GM19467 (cell line): ENCODE results near the gene TPCN2.

Source experiments
- ATAC-seq: cut with Tn5 transposase; IDR thresholded peaks from one replicate; pipeline ENCODE4 v1.9.1; 2021; ENCODE audit warnings: mild to moderate bottlenecking, moderate library complexity; ENCODE audit not compliant: unreplicated experiment

Gene TPCN2

GRCh38 chr11:69010361-69010891 is 38.3 kb upstream of the TPCN2 start:
- ATAC-seq, result no peak

- no peak for ATAC-seq
These were observed 37.6 kb upstream of the TPCN2 start for GRCh38 chr11:69010964-69011623.

- ATAC-seq, result no peak
These were observed 37.1 kb upstream of the TPCN2 start for GRCh38 chr11:69011624-69012091.

- ATAC-seq, result no peak
These were observed 36.4 kb upstream of the TPCN2 start for GRCh38 chr11:69012092-69013008.

GRCh38 chr11:69013009-69013951 is 35.5 kb upstream of the TPCN2 start, which contains the start of gene MRGPRF:
MRGPRF (minus strand) TSS chr11:69013246; CDS start chr11:69009901, 3,345 bp downstream.
- no peak for ATAC-seq

- ATAC-seq, result no peak
These were observed 34.5 kb upstream of the TPCN2 start for GRCh38 chr11:69014084-69014851.

- no peak for ATAC-seq
These were observed 33.7 kb upstream of the TPCN2 start for GRCh38 chr11:69014898-69015549.

- ATAC-seq, result no peak
These were observed 30.8 kb upstream of the TPCN2 start for GRCh38 chr11:69017951-69018350.

GRCh38 chr11:69018924-69019323 is 29.8 kb upstream of the TPCN2 start:
- no peak for ATAC-seq

GRCh38 chr11:69022260-69022659 is 26.5 kb upstream of the TPCN2 start:
- no peak for ATAC-seq

GRCh38 chr11:69024509-69024908 is 24.2 kb upstream of the TPCN2 start:
- ATAC-seq, result no peak

- ATAC-seq, result no peak
These were observed 20.9 kb upstream of the TPCN2 start for GRCh38 chr11:69027704-69028372.

- ATAC-seq, result no peak
These were observed 18.4 kb upstream of the TPCN2 start for GRCh38 chr11:69030301-69030700.

GRCh38 chr11:69032833-69033232 is 15.9 kb upstream of the TPCN2 start:
- ATAC-seq, result no peak

- ATAC-seq, result no peak
These were observed 15.3 kb upstream of the TPCN2 start for GRCh38 chr11:69033431-69033830.

- no peak for ATAC-seq
These were observed 14.4 kb upstream of the TPCN2 start for GRCh38 chr11:69034123-69034867.

- ATAC-seq, result no peak
These were observed 13.4 kb upstream of the TPCN2 start for GRCh38 chr11:69035150-69035945.
